ENCODE results near the gene TBC1D22B.

TBC1D22B gene

DNA sequence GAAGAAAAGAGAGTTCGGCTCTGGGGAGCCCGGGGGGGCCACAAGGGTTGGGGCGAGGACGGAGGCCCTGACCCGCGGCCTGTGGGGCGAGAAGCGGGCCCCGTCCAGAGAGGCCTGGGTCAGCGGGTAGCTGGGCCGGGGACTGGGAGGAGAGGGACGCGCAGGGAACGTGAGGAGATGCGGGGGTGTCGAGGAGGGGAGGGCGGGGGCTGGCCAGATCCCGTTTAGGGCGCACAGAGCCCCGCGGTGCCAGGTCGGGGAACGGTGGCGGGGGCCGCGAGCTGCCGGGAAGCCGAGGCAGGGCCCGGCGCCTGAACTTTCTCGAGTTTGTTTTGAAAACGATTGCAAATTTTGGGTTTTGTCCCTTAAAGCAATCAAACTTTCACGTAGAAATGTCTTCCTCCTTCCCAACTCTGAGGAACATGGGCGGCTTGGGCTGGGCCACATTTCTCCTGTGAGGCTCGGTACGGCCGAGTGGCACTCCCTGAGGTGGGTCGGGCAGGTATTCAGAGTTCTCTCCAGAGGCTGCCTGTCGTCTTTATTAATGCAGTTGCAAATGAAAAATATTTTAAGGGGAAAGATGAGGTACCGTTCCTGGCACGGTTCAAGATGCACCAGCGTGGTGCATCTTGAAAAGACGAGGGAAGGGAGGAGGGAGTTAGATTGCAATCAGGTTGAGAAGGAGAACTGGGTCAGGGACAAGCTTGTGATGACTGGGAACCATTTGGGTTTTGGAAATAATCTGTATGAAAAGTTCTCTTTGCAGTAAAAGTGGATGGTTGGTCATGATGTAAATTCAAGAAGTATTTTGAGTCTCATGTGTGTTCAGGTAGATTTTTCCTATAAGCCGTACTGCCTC lies 97.2 kb downstream of the TBC1D22B start:
- DNase-seq (ENCODE audit: low spot score) = peak; percentile 49

- DNase-seq (ENCODE audit: low spot score) = no peak
These were observed 99.7 kb downstream of the TBC1D22B start for GRCh38 chr6:37357288-37357687.

- no peak for DNase-seq (ENCODE audit: low spot score)
These were observed 100.3 kb downstream of the TBC1D22B start for GRCh38 chr6:37357860-37358259.

DNA sequence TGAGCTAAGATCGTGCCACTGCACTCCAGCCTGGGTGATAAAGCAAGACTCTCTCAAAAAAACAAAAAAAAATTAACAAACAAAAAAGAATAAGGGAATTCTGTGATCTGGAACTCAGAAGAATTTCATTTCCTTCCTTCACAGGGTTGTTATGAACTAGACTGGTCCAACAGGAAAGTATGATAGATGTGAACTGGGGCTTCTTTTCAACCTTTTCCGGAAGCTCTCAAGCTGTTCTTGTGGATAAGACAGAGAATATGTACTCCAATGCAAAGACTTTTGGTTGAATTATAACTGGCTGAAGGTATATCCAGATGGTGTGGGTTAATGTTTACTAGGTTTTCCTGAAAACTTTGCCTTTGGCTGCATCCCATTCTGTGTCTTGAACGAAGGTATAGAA lies 101.5 kb downstream of the TBC1D22B start:
- no peak for DNase-seq (ENCODE audit: low spot score)

- DNase-seq (ENCODE audit: low spot score) = no peak
These were observed 104.7 kb downstream of the TBC1D22B start for GRCh38 chr6:37362101-37362828.

- DNase-seq (ENCODE audit: low spot score) = peak; percentile 27
These were observed 108.2 kb downstream of the TBC1D22B start for GRCh38 chr6:37365791-37366190.

GRCh38 chr6:37366910-37367309 lies 109.3 kb downstream of the TBC1D22B start:
- DNase-seq (ENCODE audit: low spot score) = no peak

DNA sequence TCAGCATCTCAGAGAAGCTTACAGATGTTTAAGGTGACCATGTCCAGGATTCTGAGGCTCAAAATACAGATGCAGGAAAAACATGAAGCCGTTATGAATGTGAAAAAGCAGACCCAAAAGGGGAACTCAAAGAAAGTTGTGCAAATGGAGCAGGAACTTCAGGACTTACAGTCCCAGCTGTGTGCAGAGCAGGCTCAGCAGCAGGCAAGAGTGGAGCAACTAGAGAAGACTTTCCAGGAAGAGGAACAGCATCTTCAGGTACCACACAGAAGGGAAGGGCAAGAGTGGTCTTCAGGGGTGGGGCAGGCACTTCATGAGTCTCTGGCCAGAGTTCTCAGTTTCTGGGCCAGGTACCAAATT lies 111.4 kb downstream of the TBC1D22B start:
- DNase-seq (ENCODE audit: low spot score) = no peak

DNA sequence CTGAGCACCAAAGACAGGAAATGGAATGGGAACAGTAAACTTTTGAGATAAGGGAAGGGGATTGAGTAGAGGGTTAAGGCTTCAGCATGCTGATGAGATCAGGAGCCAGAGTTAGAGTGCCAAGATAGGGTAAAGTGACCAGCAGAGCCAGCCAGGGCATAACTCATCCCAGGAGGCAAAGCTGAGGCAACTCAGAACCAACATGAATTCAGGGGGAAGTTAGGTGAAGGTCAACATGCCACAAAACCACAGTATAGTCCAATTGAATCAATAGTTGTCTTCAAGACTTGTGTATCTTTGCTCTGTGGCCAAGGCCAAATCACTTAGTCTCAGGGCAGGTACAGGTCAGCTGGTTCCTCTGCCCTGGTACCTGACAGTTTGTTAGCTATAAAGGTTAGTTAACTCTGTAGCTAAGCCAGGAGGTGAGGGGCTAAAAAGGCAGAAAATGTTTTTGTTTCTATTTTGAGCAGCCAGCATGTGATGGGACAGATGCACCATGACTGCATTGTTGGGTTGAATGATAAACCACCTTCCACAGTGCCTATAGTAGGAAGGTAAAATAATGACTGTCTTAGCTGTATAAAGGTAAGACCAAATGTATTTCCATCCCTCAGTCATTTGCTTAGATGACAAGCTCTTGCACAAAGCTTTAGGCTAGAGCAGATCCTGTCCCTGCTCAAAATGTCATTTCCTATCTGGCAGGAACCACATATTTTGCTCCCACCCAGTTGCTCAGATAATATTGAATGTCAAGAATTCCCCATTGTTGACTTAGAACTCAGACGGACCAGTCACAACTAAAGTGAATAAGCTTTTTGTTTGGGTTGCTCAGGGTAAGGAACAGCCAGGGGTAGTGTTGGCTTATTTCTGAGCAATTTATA lies 112.0 kb downstream of the TBC1D22B start:
- DNase-seq (ENCODE audit: low spot score) = no peak

DNA sequence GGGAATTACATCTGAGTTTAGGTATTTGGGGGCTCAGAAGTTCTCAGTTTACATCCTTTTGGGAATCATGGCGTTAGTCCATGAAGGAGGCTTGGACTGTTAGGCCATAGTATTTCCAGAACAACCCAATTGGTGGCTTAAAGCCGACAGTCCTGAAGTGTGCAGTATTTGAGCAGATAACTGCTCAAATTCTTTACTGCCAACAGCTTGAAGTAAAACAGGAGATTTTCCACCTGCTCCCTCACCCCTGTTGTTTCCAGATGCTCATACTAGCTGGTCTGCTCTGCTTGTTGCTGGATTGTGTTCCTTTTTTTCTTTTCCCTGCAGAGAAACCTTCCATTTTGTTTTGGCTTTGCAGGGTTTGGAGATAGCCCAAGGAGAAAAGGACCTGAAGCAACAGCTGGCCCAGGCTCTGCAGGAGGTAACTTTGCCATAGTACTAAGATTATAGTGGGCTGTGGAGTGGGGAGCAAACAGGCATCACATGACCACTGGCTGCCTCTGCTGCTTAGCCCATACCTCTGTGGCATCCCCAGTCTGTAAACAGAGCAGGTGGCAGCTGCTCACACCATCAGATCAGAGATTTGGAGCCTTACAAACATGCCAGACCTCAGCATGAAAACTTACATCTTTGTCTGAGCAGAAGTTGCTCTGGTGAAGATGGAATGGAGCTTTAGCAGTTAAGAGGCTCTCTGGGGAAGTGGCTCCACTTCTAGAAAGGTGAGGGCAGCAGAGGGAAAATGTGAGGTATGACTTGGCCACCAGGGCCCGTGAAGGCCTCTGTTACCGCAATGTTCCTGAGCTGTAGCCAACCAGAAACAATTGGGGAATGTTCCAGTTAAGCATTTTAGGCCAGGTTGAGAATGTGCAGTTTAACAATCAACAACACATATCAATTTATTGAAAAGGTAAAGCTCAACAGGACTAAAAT lies 113.8 kb downstream of the TBC1D22B start:
- DNase-seq (ENCODE audit: low spot score) = no peak

- no peak for DNase-seq (ENCODE audit: low spot score)
These were observed 114.5 kb downstream of the TBC1D22B start for GRCh38 chr6:37372116-37372515.

- no peak for DNase-seq (ENCODE audit: low spot score)
These were observed 116.4 kb downstream of the TBC1D22B start for GRCh38 chr6:37373822-37374471.

DNA sequence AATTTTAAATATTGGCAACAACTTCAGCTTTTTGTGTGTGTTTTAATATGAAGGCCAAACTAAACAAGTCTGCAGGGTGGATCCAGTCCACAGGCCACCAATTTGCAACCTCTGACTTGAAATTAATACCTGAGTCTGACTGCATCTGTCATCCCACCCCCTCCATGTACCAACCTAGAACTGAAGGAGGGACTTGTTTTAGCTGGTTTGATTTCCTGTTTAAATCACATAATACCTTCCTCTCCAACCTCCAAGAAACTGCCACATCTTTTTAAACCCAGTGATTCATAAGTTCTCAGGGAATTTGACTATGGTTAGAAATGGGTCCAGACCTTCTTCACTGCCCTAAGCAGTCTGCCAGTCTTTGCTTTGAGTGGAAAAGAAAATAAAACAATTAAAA lies 117.8 kb downstream of the TBC1D22B start:
- DNase-seq (ENCODE audit: low spot score) = no peak

DNA sequence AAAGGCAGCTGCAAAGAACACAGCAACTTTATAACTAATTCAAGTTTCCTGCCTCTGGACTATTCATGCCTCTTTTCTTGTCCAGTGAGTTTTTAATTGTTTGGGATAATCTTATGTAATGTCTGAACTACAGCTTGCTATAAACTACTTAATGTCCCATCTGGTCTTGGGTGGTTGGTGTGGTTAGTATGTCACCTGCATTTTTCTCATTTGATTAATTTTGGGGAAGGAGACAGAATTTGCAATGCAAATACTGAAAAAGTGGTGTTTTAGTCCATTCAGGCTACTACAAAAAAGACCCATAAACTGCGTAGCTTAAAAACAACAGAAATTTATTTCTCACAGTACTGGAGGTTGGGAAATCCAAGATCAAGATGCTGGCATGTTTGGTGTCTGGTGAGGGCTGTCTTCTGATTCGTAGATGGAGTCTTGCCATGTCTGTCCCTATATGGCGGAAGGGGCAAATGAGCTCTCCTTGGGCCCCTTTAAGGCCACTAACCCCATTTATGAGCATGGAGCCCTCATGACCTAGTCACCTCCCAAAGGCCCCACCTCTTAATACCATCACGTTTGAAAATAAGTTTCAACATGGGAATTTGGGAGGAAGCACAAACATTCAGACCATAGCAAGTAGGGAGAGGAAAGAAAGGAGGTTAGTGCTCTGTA lies 118.6 kb downstream of the TBC1D22B start:
- no peak for DNase-seq (ENCODE audit: low spot score)

GRCh38 chr6:37381579-37381978 lies 124.0 kb downstream of the TBC1D22B start:
- peak; percentile 74 for DNase-seq (ENCODE audit: low spot score)
